Stimulated activated naive CD8-positive, alpha-beta T cell treated with anti-CD3 and anti-CD28 coated beads, Interleukin-15, amount 100 ng/mL, for 72 hours (primary cell): Measurements from ENCODE around the gene ZNF516.

ENCODE experiments used
- ATAC-seq: fragments of 150-1000 bp; cut with Tn5 transposase; 2 replicates; pipeline ENCODE4 v1.10.0; 2021; ENCODE audit warnings: mild to moderate bottlenecking, moderate library complexity
- DNase-seq, 2 donors: peaks; one replicate each; pipeline ENCODE4 v3.0.0; 2021 to 2022
- H3K27ac Mint-ChIP-seq, 2 donors: one replicate each; pipeline ENCODE4 v1.8.0; 2022; ENCODE audit warnings: mild to moderate bottlenecking in 2 of 2, mixed read lengths in 2 of 2, moderate library complexity in 2 of 2
- H3K27me3 Mint-ChIP-seq: one replicate; pipeline ENCODE4 v1.8.0; 2022; ENCODE audit warnings: mixed read lengths
- H3K4me1 Mint-ChIP-seq: one replicate; pipeline ENCODE4 v1.8.0; 2022; ENCODE audit warnings: mild to moderate bottlenecking, mixed read lengths
- H3K4me3 Mint-ChIP-seq, 2 donors: one replicate each; pipeline ENCODE4 v1.8.0; 2022; ENCODE audit warnings: mild to moderate bottlenecking in 2 of 2, mixed read lengths in 2 of 2, moderate library complexity in 1 of 2
- H3K9me3 Mint-ChIP-seq, 2 donors: one replicate each; pipeline ENCODE4 v1.8.0; 2022; ENCODE audit warnings: mixed read lengths in 2 of 2

The ZNF516 gene

GRCh38 chr18:76459687-76460350, 35.2 kb downstream of the ZNF516 start:
- no peak overlapping the region for H3K27ac Mint-ChIP-seq
- H3K9me3 Mint-ChIP-seq, result no peaks in the 10 kb centered on the region
- DNase-seq, result no peak
- H3K4me1 Mint-ChIP-seq, result peaks cover 52% of the 10 kb centered on the region
- H3K27me3 Mint-ChIP-seq, result no peaks in the 10 kb centered on the region
- ATAC-seq, result no peak
- no peak overlapping the region for H3K4me3 Mint-ChIP-seq

- Mint-ChIP-seq H3K27ac (no peak overlapping the region), H3K9me3 (no peaks in the 10 kb centered on the region)
- ATAC-seq, result no peak
These were observed 35.7 kb downstream of the ZNF516 start for GRCh38 chr18:76459312-76459686.

GRCh38 chr18:76458522-76459311, 36.3 kb downstream of the ZNF516 start:
- Mint-ChIP-seq H3K9me3 (no peaks in the 10 kb centered on the region), H3K27ac (no peak overlapping the region), H3K4me1 (peaks cover 44% of the 10 kb centered on the region), H3K4me3 (no peak overlapping the region), H3K27me3 (no peaks in the 10 kb centered on the region)
- no peak for DNase-seq
- ATAC-seq, result no peak

More at GRCh38 chr18:76459312-76459686, 35.7 kb downstream of the ZNF516 start:
- Mint-ChIP-seq H3K4me3 (no peak overlapping the region), H3K4me1 (peaks cover 47% of the 10 kb centered on the region), H3K27me3 (no peaks in the 10 kb centered on the region)
- DNase-seq, result no peak

GRCh38 chr18:76457957-76458356, 37.1 kb downstream of the ZNF516 start:
- no peak overlapping the region for H3K4me3 Mint-ChIP-seq
- no peak for ATAC-seq
- peaks cover 41% of the 10 kb centered on the region for H3K4me1 Mint-ChIP-seq
- H3K27me3 Mint-ChIP-seq, result no peaks in the 10 kb centered on the region
- H3K9me3 Mint-ChIP-seq, result no peaks in the 10 kb centered on the region
- no peak overlapping the region for H3K27ac Mint-ChIP-seq
- DNase-seq, result no peak

- Mint-ChIP-seq H3K9me3 (no peaks in the 10 kb centered on the region), H3K27me3 (no peaks in the 10 kb centered on the region), H3K27ac (peak overlapping the region in 1 of 2 donors; percentile 60), H3K4me1 (peaks cover 45% of the 10 kb centered on the region), H3K4me3 (no peak overlapping the region)
- ATAC-seq (no peak), DNase-seq (no peak)
These were observed 37.6 kb downstream of the ZNF516 start for GRCh38 chr18:76457475-76457874.

GRCh38 chr18:76456823-76457222, 38.2 kb downstream of the ZNF516 start:
- DNase-seq, result no peak
- no peak for ATAC-seq
- Mint-ChIP-seq H3K27ac (no peak overlapping the region), H3K4me3 (no peak overlapping the region), H3K27me3 (no peaks in the 10 kb centered on the region), H3K9me3 (no peaks in the 10 kb centered on the region), H3K4me1 (peaks cover 48% of the 10 kb centered on the region)

GRCh38 chr18:76456018-76456750, 38.9 kb downstream of the ZNF516 start:
- Mint-ChIP-seq H3K4me3 (no peak overlapping the region), H3K4me1 (peaks cover 54% of the 10 kb centered on the region), H3K27ac (no peak overlapping the region), H3K9me3 (no peaks in the 10 kb centered on the region), H3K27me3 (no peaks in the 10 kb centered on the region)
- ATAC-seq, result no peak
- no peak for DNase-seq

- Mint-ChIP-seq H3K27ac (no peak overlapping the region), H3K9me3 (no peaks in the 10 kb centered on the region), H3K4me3 (no peak overlapping the region), H3K27me3 (no peaks in the 10 kb centered on the region), H3K4me1 (peaks cover 62% of the 10 kb centered on the region)
- no peak for ATAC-seq
- DNase-seq, result no peak
These were observed 39.9 kb downstream of the ZNF516 start for GRCh38 chr18:76455003-76455676.

GRCh38 chr18:76454418-76454817, 40.6 kb downstream of the ZNF516 start:
- no peak overlapping the region for H3K4me3 Mint-ChIP-seq
- no peak overlapping the region for H3K27ac Mint-ChIP-seq
- DNase-seq (no peak), ATAC-seq (no peak)
- peaks cover 66% of the 10 kb centered on the region for H3K4me1 Mint-ChIP-seq
- no peaks in the 10 kb centered on the region for H3K27me3 Mint-ChIP-seq
- no peaks in the 10 kb centered on the region for H3K9me3 Mint-ChIP-seq

GRCh38 chr18:76453932-76454331, 41.1 kb downstream of the ZNF516 start:
- H3K27ac Mint-ChIP-seq, result no peak overlapping the region
- peaks cover 71% of the 10 kb centered on the region for H3K4me1 Mint-ChIP-seq
- no peak for DNase-seq
- H3K27me3 Mint-ChIP-seq, result no peaks in the 10 kb centered on the region
- no peak for ATAC-seq
- H3K9me3 Mint-ChIP-seq, result no peaks in the 10 kb centered on the region
- H3K4me3 Mint-ChIP-seq, result no peak overlapping the region

GRCh38 chr18:76453057-76453561, 41.9 kb downstream of the ZNF516 start:
- Mint-ChIP-seq H3K4me1 (peaks cover 73% of the 10 kb centered on the region), H3K9me3 (no peaks in the 10 kb centered on the region), H3K27ac (peak overlapping the region in 1 of 2 donors; percentile 16), H3K27me3 (no peaks in the 10 kb centered on the region), H3K4me3 (no peak overlapping the region)
- no peak for ATAC-seq
- no peak for DNase-seq

GRCh38 chr18:76452357-76452756, 42.7 kb downstream of the ZNF516 start:
- no peaks in the 10 kb centered on the region for H3K9me3 Mint-ChIP-seq
- no peak overlapping the region for H3K4me3 Mint-ChIP-seq
- no peak for DNase-seq
- H3K27me3 Mint-ChIP-seq, result no peaks in the 10 kb centered on the region
- peaks cover 66% of the 10 kb centered on the region for H3K4me1 Mint-ChIP-seq
- H3K27ac Mint-ChIP-seq, result no peak overlapping the region
- no peak for ATAC-seq

GRCh38 chr18:76451396-76452331, 43.4 kb downstream of the ZNF516 start:
- Mint-ChIP-seq H3K9me3 (no peaks in the 10 kb centered on the region), H3K4me3 (peak overlapping the region; percentile 78 to 85), H3K27me3 (no peaks in the 10 kb centered on the region), H3K4me1 (peaks cover 59% of the 10 kb centered on the region), H3K27ac (peak overlapping the region in 1 of 2 donors; percentile 66)
- DNase-seq (no peak), ATAC-seq (peak; percentile 70)
